Tibial nerve (tissue), 4 donors: ENCODE results near the gene ZNRD2.

Source experiments
- CTCF ChIP-seq, 5 experiments: fragments of 200-600 bp in 3 of 5; fragments of 450-650 bp in 2 of 5; sonication (generic) in 3 of 5; IDR thresholded peaks; one replicate each; pipeline ENCODE4 v1.5.1; 2016 to 2019; ENCODE audit warnings: antibody characterized with exemption in 5 of 5, mild to moderate bottlenecking in 3 of 5, moderate library complexity in 2 of 5
- EP300 ChIP-seq, 2 donors: sonication (generic); formaldehyde crosslinking; IDR thresholded peaks; one replicate each; pipeline ENCODE4 v1.6.1; 2017; ENCODE audit warnings: antibody characterized with exemption in 2 of 2, mild to moderate bottlenecking in 1 of 2
- POLR2A ChIP-seq, 2 donors: fragments of 450-650 bp; IDR thresholded peaks; one replicate each; pipeline ENCODE4 v1.6.1; 2017; ENCODE audit warnings: antibody characterized with exemption in 2 of 2, mild to moderate bottlenecking in 2 of 2, moderate library complexity in 2 of 2

- TF ChIP-seq CTCF (IDR thresholded peaks at IDR 0.05) (peak in 2 of 5 experiments; percentile 49 to 56), POLR2A (IDR thresholded peaks at IDR 0.05) (no peak), EP300 (IDR thresholded peaks at IDR 0.05) (no peak)
These were observed 28.9 kb upstream of the ZNRD2 start for GRCh38 chr11:65541093-65541982.
